Upper lobe of right lung (tissue), 1 donor: Measurements from ENCODE around the gene PIP5K1B. TPM values are rescaled to one million over a fixed set of nuclear protein-coding genes. Genes with fewer than 3 reads are reported as not detected.
A peak's percentile ranks its signal among the peaks of the same experiment; 100 is the strongest.

ENCODE experiments used
- ATAC-seq: fragments of 200-7000 bp; cut with Tn5 transposase; one replicate; pipeline ENCODE4 v1.9.1; 2020; ENCODE audit warnings: mild to moderate bottlenecking, moderate library complexity
- DNase-seq: peaks from one replicate; pipeline ENCODE4 v3.0.0-alpha.2; 2020
- H3K27ac ChIP-seq: fragments of 200-600 bp; one replicate; pipeline ENCODE4 v1.8.0; 2022
- H3K27me3 ChIP-seq: fragments of 200-600 bp; one replicate; pipeline ENCODE4 v1.8.0; 2022; ENCODE audit warnings: mild to moderate bottlenecking
- H3K36me3 ChIP-seq: fragments of 200-600 bp; one replicate; pipeline ENCODE4 v1.8.0; 2022
- H3K4me1 ChIP-seq: fragments of 200-600 bp; one replicate; pipeline ENCODE4 v1.8.0; 2022
- H3K4me3 ChIP-seq: fragments of 200-600 bp; one replicate; pipeline ENCODE4 v1.8.0; 2022; ENCODE audit warnings: mild to moderate bottlenecking
- H3K9me3 ChIP-seq: fragments of 200-600 bp; one replicate; pipeline ENCODE4 v1.8.0; 2022
- CTCF ChIP-seq: fragments of 200-600 bp; IDR thresholded peaks from one replicate; pipeline ENCODE4 v1.8.0; 2022; ENCODE audit warnings: antibody characterized with exemption
- intact Hi-C: fragments of 100-400 bp; cut with DNase I; formaldehyde crosslinking; loops from one replicate; pipeline ENCODE4 v1.11.0; 2022
- total RNA-seq: library from RNA; stranded (reverse); fragmentation: NEBNext Ultra II Directional; extraction: Animal tissue kit (Norgen Biotek cat#: 25700); gene quantifications from one replicate; pipeline ENCODE4 v1.2.1, GENCODE V29; 2021
- donor health status: DM: no; HTN: yes; CAD: no; lungs with severe emphysema.

Gene PIP5K1B
- total RNA-seq, 1 donor from 2014 or later: 36.5 TPM

DNA sequence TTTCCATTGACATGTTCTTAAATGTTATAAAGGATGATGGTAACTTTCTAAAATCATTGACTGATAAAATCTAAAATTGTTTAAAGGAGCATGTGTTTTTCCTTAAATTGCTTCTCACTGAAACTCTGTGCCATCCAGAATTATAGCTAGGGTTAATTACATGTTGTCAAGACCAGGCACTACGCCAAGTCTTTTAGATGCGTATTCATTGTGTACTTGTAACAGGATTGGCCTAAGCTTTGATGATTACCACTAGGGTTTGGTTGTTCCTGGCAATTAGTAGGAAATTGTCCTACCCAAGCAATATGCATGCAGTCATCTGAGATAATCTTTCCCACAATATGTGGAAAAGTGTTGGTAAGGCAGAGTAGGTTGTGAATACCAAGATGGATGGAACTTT, 265.1 kb downstream of the PIP5K1B start:
- ATAC-seq (no peak), DNase-seq (no peak)
- no peaks in the 10 kb centered on the region for H3K4me1 ChIP-seq
- no peak overlapping the region for H3K4me3 ChIP-seq
- H3K9me3 ChIP-seq: no peaks in the 10 kb centered on the region
- no peaks in the 10 kb centered on the region for H3K36me3 ChIP-seq
- intact Hi-C loops: no loop called here
- no peaks in the 10 kb centered on the region for H3K27me3 ChIP-seq
- H3K27ac ChIP-seq: no peak overlapping the region
- no peak for TF ChIP-seq CTCF

DNA sequence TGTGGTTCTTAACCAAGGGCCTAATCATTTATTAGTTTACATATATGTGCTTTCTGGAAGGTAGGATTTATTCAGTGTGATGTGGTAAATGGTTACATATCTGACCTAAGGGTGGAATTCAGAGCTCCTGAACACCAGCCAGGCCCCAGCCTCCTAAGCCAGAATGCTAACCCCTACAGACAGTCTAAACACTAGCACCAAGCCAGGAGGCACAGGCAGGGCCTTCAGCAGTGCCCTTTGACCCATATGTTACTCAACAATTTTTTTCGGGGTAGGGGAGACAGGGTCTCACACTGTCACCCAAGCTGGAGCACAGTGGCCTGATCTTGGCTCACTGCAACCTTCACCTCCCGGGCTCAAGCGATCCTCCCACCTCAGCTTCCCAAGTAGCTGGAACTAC, 268.6 kb downstream of the PIP5K1B start:
- Histone ChIP-seq H3K27me3 (no peaks in the 10 kb centered on the region), H3K36me3 (no peaks in the 10 kb centered on the region), H3K27ac (no peak overlapping the region), H3K9me3 (no peaks in the 10 kb centered on the region), H3K4me1 (no peaks in the 10 kb centered on the region), H3K4me3 (peak overlapping the region; percentile 41)
- ATAC-seq (no peak), DNase-seq (no peak)
- no peak for TF ChIP-seq CTCF
- intact Hi-C loops: no loop called here

DNA sequence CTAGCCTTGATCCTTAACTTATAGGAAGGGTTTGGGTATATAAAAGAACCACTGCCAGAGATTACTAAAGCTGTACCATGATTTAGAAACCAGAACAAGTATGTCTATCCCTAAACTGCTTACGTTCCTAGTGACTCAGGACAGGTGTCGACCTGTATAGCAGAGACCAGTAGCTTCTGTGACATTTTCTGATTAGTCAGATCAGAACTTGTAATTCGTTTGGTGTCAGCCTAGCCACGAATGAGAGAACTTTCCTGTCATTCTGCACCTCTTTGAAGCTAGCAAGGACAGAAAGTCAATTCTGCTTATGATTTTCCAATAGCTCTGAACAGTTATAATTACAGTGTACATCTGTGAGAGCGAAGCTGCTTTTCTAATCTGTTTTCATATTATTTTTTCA, 269.4 kb downstream of the PIP5K1B start:
- peak overlapping the region; percentile 41 for H3K4me3 ChIP-seq
- no peak for ATAC-seq
- intact Hi-C loops: no loop called here
- peak overlapping the region; percentile 75 for H3K27ac ChIP-seq
- DNase-seq: no peak
- no peaks in the 10 kb centered on the region for H3K9me3 ChIP-seq
- no peaks in the 10 kb centered on the region for H3K4me1 ChIP-seq
- no peaks in the 10 kb centered on the region for H3K27me3 ChIP-seq
- H3K36me3 ChIP-seq: no peaks in the 10 kb centered on the region
- no peak for TF ChIP-seq CTCF

DNA sequence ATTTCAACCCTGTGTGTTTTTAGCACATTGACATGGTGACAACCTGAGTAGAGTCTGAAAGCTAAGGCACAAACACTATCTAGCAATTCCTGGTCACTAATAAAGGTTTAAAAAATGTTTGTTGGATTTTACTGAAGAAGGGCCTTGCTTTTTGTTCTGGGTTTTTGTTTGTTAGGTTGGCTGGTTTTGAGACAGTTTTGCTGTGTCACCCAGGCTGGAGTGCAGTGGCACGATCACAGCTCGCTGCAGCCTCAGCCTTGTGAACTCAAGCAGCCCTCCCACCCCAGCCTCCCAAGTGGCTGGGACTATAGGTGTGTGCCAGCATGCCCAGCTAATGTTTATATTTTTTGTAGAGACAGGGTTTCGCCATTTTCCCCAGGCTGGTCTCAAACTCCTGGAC, 269.9 kb downstream of the PIP5K1B start:
- no peaks in the 10 kb centered on the region for H3K36me3 ChIP-seq
- no peaks in the 10 kb centered on the region for H3K9me3 ChIP-seq
- DNase-seq (no peak), ATAC-seq (no peak)
- H3K4me1 ChIP-seq: no peaks in the 10 kb centered on the region
- peak overlapping the region; percentile 41 for H3K4me3 ChIP-seq
- H3K27ac ChIP-seq: peak overlapping the region; percentile 75
- no peaks in the 10 kb centered on the region for H3K27me3 ChIP-seq
- intact Hi-C loops: no loop called here
- TF ChIP-seq CTCF: no peak

DNA sequence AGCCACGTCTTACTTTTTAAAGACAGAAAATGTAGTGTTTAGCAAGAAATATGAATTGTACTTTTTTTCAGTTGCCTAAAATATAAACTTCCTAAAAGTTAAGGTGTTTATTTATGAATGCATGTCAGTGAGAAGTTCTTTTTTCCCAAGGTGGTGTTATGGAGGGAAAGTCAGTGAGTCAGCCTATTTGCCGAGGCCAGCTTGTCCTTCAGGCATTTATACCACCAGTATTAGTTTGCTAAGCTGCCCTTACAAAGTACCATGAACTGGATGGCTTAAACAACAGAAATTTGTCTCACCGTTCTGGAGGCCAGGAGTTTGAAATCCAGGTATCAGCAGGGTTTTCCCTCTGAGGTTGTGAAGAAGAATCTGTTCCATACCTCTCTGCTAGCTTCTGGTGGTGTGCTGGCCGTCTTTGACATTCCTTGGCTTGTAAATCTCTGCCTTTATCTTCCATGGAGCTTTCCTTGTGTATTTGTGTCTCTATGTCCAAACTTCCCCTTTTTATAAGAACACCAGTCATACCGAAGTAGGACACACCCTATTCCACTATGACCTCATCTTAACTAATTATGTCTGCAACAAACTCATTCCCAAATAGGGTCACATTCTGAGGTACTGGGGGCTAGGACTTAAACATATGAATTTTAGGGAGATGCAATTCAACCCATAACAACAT, 270.5 kb downstream of the PIP5K1B start:
- intact Hi-C loops: no loop called here
- DNase-seq: no peak
- no peak for TF ChIP-seq CTCF
- ATAC-seq: peak; percentile 75
- no peaks in the 10 kb centered on the region for H3K4me1 ChIP-seq
- H3K27ac ChIP-seq: peak overlapping the region; percentile 75
- no peaks in the 10 kb centered on the region for H3K36me3 ChIP-seq
- no peaks in the 10 kb centered on the region for H3K27me3 ChIP-seq
- H3K9me3 ChIP-seq: no peaks in the 10 kb centered on the region
- H3K4me3 ChIP-seq: peak overlapping the region; percentile 41

DNA sequence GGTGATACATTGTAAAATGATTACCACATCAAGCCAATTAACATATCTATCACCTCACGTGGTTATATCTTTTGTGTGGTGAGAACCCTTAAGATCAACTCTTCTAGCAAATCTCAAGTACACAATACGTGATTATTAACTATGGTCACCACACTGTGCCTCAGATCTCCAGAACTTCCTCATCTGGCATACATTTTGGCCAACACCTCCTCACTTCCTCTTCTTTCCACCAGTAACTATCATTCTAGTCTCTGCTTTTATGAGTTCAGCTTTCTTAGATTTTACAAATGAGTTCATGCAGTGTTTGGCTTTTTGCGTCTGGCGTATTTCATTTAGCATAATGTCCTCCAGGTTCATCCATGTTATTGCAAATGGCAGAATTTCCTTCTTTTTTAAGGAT, 273.0 kb downstream of the PIP5K1B start:
- no peak for TF ChIP-seq CTCF
- Histone ChIP-seq H3K27me3 (no peaks in the 10 kb centered on the region), H3K4me3 (no peak overlapping the region), H3K9me3 (no peaks in the 10 kb centered on the region), H3K4me1 (no peaks in the 10 kb centered on the region), H3K27ac (no peak overlapping the region), H3K36me3 (no peaks in the 10 kb centered on the region)
- ATAC-seq (peak; percentile 74), DNase-seq (no peak)
- intact Hi-C loops: no loop called here
